KG1 (cell line): ENCODE measurements around the gene SMIM33.
"Not testable (repeated sequence)": the region's sequence is repeated elsewhere in the genome, so short reads cannot be mapped to it uniquely, and the experiment has no call there.

ENCODE experiments used
- DNase-seq: peaks from one replicate; lab custom pipeline; 2025; lab: John Stamatoyannopoulos, UW

SMIM33 gene

DNA sequence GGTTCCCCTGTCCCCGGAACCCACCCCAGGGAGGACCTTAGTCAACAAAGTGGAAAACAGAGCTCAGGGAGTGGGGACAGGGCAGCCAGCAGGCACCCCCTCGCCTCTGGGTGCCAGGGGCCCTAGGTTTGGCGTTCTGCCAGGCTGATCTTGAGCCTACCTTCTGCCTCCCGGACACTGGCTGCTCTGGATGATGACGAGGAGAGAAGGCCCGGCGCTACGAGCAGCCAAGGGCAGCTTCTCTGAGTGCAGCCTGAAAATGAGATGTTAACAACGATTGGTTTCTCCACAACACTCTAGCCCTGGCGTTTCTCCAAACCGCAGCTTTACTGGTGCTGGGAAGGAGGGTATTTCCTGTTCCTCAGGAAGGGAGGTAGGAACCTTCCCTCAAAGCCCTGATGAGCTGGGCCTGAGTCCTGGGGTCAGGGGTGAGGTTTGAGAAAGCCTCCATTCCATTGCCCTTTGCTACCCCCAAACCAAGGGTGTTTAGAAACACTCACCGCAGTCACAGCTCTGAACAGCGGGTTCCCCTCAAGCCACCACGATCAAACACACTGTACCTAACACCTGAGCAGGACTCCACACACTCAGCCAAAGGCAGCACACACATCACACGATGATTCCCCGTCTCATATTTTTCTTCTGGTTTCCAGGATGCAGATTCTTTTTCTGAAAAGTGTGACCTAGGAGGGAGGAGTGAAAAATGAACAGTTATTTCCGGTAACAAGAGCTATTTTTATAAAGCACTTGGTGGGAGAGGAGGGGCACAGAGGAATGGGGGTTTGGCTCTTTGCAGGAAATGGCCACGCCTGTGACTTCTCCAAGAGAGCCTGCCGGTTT, 11.5 kb downstream of the SMIM33 start, which contains the start of gene STING1:
Gene STING1 (minus strand): TSS at position 709 of the 840 bp plus-strand sequence. CDS start 1,054 bp downstream, outside the sequence.
- peak; percentile 90 for DNase-seq

DNA sequence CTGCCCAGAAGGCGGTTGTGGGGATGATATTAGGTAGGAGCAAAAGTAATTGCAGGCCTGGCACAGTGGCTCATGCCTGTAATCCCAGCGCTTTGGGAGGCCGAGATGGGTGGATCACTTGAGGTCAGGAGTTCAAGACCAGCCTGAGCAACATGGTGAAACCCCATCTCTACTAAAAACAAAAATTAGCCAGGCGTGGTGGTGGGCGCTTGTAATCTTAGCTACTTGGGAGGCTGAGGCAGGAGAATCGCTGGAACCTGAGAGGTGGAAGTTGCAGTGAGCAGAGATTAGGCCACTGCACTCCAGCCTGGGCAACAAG, 12.0 kb downstream of the SMIM33 start:
- DNase-seq: not testable (repeated sequence)

DNA sequence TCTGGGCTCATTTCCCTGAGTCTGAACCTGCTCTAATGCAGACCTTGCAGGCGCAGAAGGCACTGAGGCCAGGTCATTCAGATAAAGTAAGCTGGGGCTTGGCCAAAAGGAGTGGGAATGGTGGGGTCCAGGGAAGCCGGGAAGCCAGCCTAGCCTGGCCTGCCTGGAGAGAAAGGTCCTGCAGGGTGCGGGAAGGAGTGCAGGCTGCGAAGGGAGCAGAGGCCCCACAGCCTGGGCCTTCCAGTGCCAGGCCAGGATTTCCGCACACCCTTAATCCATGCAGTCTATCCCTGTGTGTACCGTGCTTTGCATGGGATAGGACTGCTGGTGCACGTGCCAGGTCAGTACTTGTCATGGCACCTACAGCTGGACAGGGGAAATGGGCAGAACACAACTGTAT, 15.4 kb downstream of the SMIM33 start:
- DNase-seq: no peak

DNA sequence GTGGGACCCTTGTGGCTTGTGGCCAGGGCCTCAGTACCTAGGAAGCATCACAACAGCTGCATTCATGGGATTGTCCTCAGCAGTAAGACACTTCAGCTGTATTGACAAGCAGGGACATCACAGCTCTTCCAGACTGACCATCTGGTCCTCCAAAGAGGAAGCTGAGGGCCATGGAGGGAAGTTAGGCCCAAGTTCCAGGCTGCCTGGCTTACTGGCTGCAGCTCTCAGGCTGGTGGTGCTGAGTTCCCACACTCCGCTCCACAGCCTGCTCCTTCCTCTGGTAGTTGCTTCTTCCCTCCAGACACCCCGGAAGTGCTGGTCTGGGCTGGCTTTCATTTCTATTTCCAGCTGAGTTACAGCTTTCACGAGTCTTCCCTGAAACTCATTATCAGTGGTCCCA, 17.5 kb downstream of the SMIM33 start:
- no peak for DNase-seq

DNA sequence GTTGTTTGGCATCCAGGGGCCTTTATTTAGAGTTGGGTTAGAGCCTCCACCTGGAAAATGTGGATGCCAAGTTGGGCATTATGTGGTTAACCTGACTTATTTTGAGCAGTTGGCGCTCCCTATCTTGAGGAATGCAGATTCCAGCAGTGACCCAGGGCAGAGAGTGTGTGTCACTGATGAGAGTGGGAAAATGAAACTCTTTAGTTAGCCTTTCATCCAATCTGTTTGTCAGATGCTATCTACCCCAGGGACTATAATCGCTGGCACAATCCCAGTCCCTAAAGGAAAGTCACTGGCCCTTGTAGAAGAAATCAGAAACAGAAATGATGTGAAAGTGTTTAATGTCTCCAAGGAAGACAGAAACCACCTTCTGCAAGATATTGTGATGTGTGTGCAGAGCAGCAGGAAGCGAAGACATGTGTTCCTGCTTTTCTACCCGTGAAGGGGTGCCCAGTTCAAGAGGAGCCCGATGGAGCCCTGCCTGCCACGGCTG, 21.9 kb downstream of the SMIM33 start:
- DNase-seq: no peak

DNA sequence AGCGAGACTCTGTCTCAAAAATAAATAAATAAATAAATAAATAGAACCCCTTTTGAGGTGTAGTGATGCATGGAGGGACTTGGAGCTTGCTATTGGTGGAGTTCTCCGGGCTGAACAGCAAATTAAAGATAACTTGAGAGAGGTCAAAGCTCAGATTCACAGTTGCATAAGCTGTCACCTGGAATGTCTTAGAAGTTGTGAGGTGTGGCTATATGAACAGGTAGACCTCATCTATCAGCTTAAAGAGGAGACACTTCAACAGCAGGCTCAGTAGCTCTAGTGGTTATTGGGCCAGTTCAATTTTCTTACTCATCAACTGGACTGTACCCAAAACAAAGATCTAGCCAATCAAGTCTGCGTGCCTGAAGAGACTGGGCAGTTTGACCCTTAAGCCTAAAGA, 23.5 kb downstream of the SMIM33 start:
- no peak for DNase-seq

DNA sequence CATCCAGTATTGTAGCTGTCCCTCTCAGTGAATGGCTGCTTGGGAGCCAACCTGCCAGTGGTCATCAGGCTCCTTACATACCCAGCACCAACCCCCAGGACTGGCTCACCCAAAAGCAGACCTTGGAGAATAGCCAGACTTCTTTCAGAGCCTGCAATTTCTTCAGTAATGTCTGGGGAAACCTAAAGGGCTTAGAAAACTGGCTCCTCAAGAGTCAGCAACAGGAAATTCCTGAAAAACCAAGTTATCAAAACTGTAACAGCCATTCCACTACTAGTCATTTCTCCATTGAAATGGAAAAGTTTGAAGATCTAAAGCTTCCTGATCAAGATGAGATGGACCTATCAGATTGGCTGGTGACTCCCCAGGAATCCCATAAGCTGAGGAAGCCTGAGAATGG, 24.0 kb downstream of the SMIM33 start:
- DNase-seq: no peak

DNA sequence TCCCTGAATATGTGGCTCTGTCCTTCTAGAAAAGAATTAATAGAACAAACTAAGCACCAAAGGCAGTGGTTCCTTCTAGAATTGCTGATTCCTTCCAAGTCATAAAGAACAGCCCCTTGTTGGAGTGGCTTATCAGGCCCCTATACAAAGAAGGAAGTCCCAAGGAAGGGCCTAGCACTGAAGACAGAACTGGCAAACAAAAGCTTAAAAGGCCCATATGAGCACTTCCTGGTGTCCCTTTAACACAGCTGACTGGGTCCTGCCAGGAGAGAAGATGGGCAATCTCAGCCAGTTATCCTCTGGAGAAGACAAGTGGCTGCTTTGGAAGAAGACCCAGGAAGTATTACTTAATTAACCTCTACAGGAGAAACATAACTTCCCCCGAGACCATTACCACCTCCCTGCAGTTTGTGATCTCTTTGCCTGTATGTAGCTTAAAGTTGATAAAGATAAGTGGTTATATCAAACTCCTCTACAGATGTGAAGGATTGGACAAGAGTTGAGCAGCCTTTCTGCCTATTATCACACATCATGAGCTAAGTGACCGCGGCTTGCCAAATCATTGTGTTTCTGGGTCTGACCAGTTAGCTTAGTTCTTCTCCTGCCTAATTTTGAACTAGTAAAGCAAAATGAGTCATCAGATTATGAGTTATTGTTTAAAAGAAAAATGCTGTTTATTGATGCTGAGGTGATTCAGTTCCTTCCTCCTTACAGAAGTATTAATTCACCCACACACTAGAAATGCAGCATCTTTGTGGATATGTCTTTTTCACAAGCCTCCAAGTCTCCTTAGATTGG, 25.0 kb downstream of the SMIM33 start:
- DNase-seq: no peak

DNA sequence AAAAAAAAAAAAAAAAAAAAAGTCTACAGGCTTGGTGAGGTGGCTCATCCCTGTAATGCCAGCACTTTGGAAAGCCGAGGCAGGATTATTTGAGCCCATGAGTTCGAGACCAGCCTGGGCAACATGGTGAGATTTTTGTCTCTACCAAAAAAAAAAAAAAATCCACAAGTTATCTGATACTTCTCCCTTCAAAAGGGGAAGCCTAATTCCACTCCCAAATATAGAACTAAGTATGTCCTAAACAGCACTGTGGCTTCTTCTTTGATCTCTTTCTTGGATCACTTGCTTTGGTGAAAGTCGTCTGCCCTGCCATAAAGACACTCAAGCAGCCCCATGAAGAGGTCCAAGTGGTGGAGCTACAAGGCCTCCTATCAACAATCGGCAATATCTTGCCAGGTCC, 30.6 kb downstream of the SMIM33 start:
- no peak for DNase-seq

DNA sequence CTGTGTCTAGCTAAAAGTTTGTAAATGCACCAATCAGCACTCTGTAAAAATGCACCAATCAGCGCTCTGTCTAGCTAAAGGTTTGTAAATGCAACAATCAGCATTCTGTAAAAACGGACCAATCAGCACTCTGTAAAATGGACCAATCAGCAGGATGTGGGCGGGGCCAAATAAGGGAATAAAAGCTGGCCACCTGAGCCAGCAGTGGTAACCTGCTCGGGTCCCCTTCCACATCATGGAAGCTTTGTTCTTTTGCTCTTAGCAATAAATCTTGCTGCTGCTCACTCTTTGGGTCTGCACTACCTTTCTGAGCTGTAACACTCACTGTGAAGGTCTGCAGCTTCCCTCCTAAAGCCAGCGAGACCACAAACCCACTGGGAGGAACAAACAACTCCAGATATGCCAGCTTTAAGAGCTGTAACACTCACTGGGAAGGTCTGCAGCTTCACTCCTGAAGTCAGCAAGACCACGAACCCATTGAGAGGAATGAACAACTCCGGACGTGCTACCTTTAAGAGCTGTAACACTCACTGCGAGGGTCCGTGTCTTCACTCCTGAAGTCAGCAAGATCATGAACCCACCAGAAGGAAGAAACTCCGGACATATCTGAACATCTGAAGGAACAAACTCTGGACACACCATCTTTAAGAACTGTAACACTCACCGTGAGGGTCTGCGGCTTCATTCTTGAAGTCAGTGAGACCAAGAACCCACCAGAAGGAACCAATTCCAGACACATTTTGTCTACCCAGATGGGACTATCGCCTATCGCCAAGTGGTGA, 32.4 kb downstream of the SMIM33 start:
- DNase-seq: not testable (repeated sequence)

DNA sequence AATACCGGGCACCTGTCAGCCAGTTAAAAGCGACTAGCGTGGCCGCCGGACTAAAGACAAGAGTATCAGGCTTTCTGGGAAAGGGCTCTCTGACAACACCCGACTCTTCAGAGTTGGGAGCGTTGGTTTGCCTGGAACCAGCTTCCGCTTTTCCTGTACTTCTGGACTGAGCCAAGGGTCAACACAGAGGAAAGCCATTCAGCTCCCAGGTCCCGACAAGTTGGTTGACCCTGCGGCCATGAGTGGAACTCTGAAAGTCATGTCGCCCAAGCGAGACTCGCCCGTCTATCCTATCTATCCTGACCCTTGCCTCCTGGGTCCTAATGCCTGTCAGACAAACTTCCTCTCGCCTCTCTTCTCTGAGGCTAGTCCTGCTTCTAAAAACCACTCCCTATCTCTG, 33.1 kb downstream of the SMIM33 start:
- DNase-seq: not testable (repeated sequence)

DNA sequence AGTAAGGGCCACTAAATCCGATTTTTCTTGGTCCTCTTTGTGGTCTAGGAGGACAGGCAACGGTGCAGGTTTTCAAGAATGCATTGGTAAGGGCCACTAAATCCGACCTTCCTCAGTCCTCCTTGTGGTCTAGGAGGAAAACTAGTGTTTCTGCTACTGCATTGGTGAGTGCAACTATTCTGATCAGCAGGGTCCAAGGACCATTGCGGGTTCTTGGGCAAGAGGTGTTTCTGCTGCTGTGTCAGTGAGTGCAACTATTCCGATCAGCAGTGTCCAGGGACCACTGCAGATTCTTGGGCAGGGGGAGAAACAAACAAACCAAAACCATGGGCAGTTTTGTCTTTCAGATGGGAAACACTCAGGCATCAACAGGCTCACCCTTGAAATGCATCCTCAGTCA, 33.9 kb downstream of the SMIM33 start:
- DNase-seq: not testable (repeated sequence)

DNA sequence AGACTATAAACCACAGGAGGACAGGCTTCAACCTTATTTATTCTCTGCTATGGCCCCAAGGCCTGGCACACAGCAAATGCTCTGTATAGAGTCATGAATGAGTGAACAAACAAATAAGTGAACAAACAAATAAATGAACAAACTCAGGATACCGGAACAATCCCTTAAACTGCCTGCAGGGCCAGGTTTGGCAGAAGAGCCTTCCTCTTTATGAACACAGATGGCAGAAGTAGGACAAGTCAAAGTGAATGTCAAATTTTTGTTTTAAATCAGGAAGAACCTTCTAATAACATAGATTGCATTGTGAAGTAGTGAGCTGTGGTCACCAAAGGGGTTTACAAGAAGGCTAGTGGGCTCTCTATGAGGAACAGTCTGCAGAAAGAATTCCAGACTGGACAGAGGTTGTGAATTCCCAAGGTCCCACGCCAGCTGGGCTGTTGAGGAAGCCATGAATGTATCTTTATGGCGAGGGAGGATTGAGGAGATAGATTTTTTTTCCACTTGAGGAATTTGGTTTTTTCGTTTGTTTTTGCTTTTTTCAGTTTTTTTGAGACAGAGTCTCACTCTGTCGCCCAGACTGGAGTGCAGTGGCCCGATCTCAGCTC, 42.1 kb downstream of the SMIM33 start:
- DNase-seq: no peak

DNA sequence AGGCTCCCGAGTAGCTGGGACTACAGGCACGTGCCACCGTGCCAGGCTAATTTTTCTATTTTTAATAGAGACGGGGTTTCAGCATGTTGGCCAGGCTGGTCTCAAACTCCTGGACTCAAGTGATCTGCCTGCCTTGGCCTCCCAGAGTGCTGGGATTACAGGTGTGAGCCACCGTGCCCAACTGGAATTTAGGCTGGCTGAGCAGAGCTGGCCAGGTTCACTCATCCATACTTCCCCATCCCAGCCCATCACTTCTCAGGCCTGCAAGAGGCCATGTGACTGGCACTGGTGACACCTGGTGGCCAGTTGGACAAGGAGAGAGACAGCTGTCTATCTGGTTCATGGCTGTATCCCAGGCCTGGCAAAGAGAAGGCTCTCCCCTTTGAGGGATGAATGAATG, 42.6 kb downstream of the SMIM33 start:
- not testable (repeated sequence) for DNase-seq

DNA sequence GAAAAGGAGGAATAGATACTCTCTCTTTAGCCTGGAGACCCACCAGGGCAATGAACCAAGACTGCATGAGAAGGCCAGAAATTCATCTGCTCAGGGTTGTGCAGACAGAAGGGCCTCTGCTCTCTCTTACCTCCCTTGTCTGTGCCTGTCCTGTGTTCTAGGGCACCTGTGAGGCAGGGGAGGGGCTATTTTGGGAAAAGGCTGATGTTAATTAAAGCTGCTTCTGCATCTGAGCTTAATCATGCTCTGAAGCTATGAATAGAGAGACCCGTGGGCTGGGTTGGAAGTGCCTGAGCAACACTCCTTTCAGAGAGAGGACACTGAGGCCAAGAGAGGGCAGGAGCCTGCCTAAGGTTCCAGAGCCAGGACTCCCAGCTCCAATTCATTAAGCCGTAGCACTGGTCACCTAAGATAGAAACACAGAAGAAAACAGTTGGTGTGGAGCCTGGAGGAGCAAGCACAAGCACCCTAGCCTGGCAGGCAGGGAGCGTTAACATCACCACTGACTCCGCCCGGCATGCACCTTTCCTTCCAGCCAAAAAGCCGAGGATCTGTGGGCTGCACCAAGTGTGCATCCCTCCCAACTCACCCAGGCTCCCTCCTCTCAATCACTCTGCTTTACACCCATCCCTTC, 43.2 kb downstream of the SMIM33 start:
- no peak for DNase-seq

DNA sequence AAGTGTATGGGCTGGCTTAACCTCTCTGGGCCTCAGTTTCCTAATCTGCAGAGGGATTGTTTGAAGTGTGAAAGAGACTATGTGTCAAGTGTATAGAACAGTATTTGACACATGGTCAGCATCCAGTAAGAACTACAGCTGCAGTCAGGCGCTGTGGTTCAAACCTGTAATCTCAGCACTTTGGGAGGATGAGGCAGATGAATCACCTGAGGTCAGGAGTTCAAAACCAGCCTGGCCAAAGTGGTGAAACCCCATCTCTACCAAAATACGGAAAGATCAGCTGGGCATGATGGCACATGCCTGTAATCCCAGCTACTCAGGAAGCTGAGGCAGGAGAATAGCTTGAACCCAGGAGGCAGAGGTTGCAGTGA, 43.7 kb downstream of the SMIM33 start:
- DNase-seq: no peak

DNA sequence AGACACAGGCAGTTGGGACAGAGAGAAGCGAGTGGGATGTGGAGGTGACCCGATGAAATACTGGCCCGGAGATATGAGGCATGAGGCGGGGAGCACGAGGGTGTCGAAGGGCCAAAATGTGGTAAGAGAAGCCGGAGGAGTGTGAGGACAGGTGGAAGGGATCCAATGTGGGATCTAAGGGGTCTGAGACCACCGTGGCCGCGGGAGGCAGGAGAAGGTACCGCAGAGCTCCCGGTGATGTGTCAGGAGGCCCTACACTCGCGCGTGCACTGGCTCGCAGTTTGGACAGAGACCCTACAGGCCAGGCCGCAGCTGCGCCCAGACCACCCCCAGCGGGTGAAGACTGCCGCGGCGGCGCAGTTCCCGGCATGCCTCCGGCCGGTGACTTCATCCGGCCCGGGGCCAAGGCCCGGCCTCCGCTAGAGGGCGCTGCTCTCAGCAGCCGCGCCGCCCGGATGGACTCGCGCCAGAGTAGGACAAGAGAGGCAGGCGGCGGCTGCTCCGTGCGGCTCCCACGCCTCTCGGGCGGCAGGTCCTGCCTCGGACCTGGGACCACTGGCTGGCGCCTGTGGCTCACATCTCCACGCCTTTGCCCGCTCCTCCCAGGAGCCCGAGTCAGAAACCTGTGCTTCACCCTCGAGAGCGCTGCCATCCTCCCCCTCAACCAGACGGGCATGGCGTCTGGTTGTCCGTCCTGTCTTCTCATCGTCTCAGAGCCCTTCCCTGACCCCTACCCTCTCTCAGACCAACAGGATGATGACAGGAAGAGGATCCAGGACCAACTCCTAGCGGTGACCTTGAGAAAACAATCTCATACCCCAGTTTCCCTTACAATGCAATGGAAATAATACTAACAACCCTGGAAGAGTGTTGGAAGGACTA, 47.1 kb downstream of the SMIM33 start:
- no peak for DNase-seq
